SK-N-MC (cell line): ENCODE measurements around the gene INTS4.

Source experiments
- EZH2 ChIP-seq: fragments of 200-600 bp; sonication (generic); IDR thresholded peaks from one replicate; pipeline ENCODE4 v1.6.1; 2017; ENCODE audit warnings: antibody characterized with exemption
- FOXP2 ChIP-seq: optimal IDR thresholded peaks from 2 replicates; pipeline ENCODE3; 2011; ENCODE audit warnings: mild to moderate bottlenecking, moderate library complexity; ENCODE audit not compliant: insufficient read depth; ENCODE audit errors: extremely low read length, control extremely low read depth
- POLR2AphosphoS5 ChIP-seq: IDR thresholded peaks from 2 replicates; pipeline ENCODE4 v1.6.1; 2012; ENCODE audit warnings: mild to moderate bottlenecking, low read depth, low read length, borderline replicate concordance

DNA sequence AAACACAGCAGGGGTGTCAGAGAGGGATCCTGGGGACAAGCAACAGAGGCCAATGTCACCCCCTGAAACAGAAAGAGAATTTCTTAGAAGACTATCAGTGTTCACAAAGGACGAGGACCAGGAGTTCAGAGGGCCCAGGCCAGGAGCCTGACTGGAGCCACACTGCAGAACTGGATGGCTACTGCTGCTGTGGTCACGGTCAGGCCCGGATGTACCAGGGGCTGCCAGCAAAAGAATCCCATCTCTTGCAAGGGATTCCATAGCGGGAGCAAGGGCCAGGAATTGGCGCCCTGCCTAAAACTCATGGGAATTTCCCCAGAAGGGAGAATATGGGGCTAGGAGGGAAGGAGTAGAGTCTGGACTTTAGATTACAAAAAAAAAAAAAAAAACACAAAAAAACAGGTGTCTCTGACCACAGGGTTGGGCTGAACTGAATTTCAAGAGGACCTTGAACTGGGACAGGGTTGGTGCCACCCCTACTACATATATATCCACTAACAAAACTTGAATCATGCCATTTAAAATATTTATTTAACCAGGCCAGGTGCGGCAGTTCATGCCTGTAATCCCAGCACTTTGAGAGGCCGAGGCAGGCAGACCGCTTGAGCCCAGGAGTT lies 44.3 kb upstream of the INTS4 start:
- TF ChIP-seq EZH2 (no peak), POLR2AphosphoS5 (no peak), FOXP2 (no peak)
